MV-4-11 (cell line): ENCODE measurements around the gene PPBP.
"Not testable (repeated sequence)": the region's sequence is repeated elsewhere in the genome, so short reads cannot be mapped to it uniquely, and the experiment has no call there.

Experiments
- DNase-seq: peaks from one replicate; lab custom pipeline; 2025; lab: John Stamatoyannopoulos, UW

Gene PPBP

GRCh38 chr4:73992050-73992449, 4.1 kb upstream of the PPBP start:
- no peak for DNase-seq

- DNase-seq, result no peak
Measured at GRCh38 chr4:73991742-73992000, 3.7 kb upstream of the PPBP start.

GRCh38 chr4:73990988-73991741, 3.2 kb upstream of the PPBP start:
- DNase-seq, result no peak

- no peak for DNase-seq
Measured at GRCh38 chr4:73989928-73990327, 1.9 kb upstream of the PPBP start.

GRCh38 chr4:73989031-73989430, 1.0 kb upstream of the PPBP start:
- no peak for DNase-seq

GRCh38 chr4:73985528-73985852, 2.5 kb downstream of the PPBP start:
- no peak for DNase-seq

- DNase-seq, result no peak
Measured at GRCh38 chr4:73984736-73985527, 3.1 kb downstream of the PPBP start.

GRCh38 chr4:73981175-73981574, 6.8 kb downstream of the PPBP start:
- DNase-seq, result not testable (repeated sequence)

GRCh38 chr4:73979407-73979957, 8.5 kb downstream of the PPBP start:
- DNase-seq, result no peak

- DNase-seq, result no peak
Measured at GRCh38 chr4:73978886-73979285, 9.1 kb downstream of the PPBP start.

GRCh38 chr4:73976716-73977115, 11.3 kb downstream of the PPBP start:
- no peak for DNase-seq

- DNase-seq, result no peak
Measured at GRCh38 chr4:73976217-73976616, 11.8 kb downstream of the PPBP start.

- no peak for DNase-seq
Measured at GRCh38 chr4:73974352-73974751, 13.6 kb downstream of the PPBP start.

GRCh38 chr4:73970945-73971344, 17.0 kb downstream of the PPBP start:
- no peak for DNase-seq

GRCh38 chr4:73970011-73970410, 18.0 kb downstream of the PPBP start:
- DNase-seq, result no peak

- no peak for DNase-seq
Measured at GRCh38 chr4:73967866-73968265, 20.1 kb downstream of the PPBP start.

- no peak for DNase-seq
Measured at GRCh38 chr4:73964862-73965611, 23.0 kb downstream of the PPBP start.

- no peak for DNase-seq
Measured at GRCh38 chr4:73962724-73963123, 25.3 kb downstream of the PPBP start.

GRCh38 chr4:73959041-73959440, 28.9 kb downstream of the PPBP start:
- DNase-seq, result not testable (repeated sequence)

- DNase-seq, result no peak
Measured at GRCh38 chr4:73952352-73952751, 35.6 kb downstream of the PPBP start.

- not testable (repeated sequence) for DNase-seq
Measured at GRCh38 chr4:73950376-73950920, 37.5 kb downstream of the PPBP start.

- DNase-seq, result no peak
Measured at GRCh38 chr4:73948990-73949706, 38.8 kb downstream of the PPBP start.
